GM06990 (cell line): Measurements from ENCODE around the gene USP13.

ENCODE experiments used
- DNase-seq: peaks from one replicate; pipeline ENCODE4 v3.0.0-alpha.2; 2011; ENCODE audit not compliant: insufficient read length; ENCODE audit errors: extremely low read depth
- H3K27me3 ChIP-seq: replicated peaks from 2 replicates; pipeline ENCODE4 v1.6.0; 2011; ENCODE audit warnings: low read length; ENCODE audit not compliant: control insufficient read depth, insufficient read depth
- H3K36me3 ChIP-seq: 2 replicates; pipeline ENCODE4 v1.5.1; 2011; ENCODE audit warnings: low read length; ENCODE audit not compliant: control insufficient read depth, insufficient read depth
- H3K4me3 ChIP-seq: replicated peaks from 2 replicates; pipeline ENCODE4 v1.5.1; 2011; ENCODE audit warnings: low read depth, mild to moderate bottlenecking, control low read depth, low read length
- CTCF ChIP-seq: IDR thresholded peaks from 2 replicates; pipeline ENCODE4 v1.5.1; 2011; ENCODE audit warnings: low read length, control low read depth, mild to moderate bottlenecking, inconsistent platforms; ENCODE audit not compliant: insufficient read depth, poor library complexity, severe bottlenecking

The USP13 gene

DNA sequence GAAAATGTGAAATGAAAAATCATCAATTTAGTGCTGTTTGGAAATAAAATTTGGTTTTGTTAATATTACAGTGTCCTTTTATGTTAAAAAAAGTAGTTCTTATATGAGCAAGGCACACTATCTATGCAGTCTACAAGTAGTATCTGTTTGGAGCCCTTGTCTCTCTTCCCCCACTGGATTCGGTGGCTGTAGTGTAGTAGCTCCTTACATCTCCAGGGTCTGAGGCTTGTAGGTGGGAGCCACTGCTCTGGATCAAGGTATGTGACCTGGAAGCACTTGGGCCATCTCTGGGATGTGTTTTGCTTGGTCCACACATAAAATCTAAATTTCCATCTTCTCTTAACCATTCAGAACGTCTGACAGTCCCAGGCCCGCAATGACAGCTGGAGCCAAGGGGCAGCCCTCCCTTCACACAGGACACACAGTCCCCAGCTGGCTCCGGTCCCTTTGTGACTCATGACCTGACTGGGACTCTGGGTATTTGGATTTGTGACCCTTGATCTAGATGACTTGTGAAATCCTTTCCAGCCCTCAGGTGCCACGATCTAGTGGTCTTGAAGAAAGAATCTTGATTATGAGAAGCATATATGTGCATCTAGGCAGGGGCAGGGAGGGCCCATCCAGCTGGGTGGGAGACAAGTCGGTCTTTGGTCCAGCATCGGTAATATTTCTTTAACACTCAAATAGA lies 80.0 kb downstream of the USP13 start:
- H3K4me3 ChIP-seq = no peak overlapping the region
- TF ChIP-seq CTCF = no peak
- DNase-seq = no peak
- H3K27me3 ChIP-seq = no peaks in the 10 kb centered on the region
- peaks cover 5% of the 10 kb centered on the region for H3K36me3 ChIP-seq

- H3K36me3 ChIP-seq = peaks cover 5% of the 10 kb centered on the region
- no peak for DNase-seq
- no peak for TF ChIP-seq CTCF
- H3K27me3 ChIP-seq = no peaks in the 10 kb centered on the region
- H3K4me3 ChIP-seq = no peak overlapping the region
Observed at GRCh38 chr3:179733797-179734196, 81.0 kb downstream of the USP13 start.

- Histone ChIP-seq H3K27me3 (no peaks in the 10 kb centered on the region), H3K36me3 (peaks cover 5% of the 10 kb centered on the region), H3K4me3 (no peak overlapping the region)
- TF ChIP-seq CTCF = no peak
- DNase-seq = no peak
Observed at GRCh38 chr3:179734497-179735281, 81.8 kb downstream of the USP13 start.

GRCh38 chr3:179735321-179735720 lies 82.5 kb downstream of the USP13 start:
- Histone ChIP-seq H3K36me3 (peaks cover 5% of the 10 kb centered on the region), H3K27me3 (no peaks in the 10 kb centered on the region), H3K4me3 (no peak overlapping the region)
- no peak for DNase-seq
- no peak for TF ChIP-seq CTCF

DNA sequence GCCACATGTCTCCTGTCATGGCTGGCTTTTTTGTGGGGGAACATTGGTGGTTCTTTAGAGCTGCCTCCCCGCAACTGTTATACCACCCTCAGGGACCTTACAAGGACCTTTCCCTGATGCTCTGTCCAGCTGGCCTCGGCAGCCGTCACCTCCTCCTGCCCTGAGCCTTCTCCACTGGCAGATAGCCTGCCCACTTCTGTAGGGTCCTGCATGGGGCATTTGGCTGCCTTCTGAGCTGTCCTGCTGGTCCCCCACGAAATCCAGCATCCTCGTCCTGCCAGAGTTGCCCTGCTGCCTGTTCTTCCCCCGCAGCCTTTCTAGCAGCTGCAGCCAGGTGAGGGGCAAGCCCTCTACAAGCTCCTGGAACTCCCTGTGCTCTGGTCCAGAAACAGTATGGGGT lies 86.2 kb downstream of the USP13 start:
- TF ChIP-seq CTCF = no peak
- peaks cover 1% of the 10 kb centered on the region; the same call in 1 of the 2 replicates for H3K36me3 ChIP-seq
- no peak for DNase-seq
- H3K4me3 ChIP-seq = no peak overlapping the region
- H3K27me3 ChIP-seq = no peaks in the 10 kb centered on the region
